ENCODE data around the gene ATXN2.
"Not testable (repeated sequence)": the region's sequence is repeated elsewhere in the genome, so short reads cannot be mapped to it uniquely, and the experiment has no call there.

ATXN2 gene

DNA sequence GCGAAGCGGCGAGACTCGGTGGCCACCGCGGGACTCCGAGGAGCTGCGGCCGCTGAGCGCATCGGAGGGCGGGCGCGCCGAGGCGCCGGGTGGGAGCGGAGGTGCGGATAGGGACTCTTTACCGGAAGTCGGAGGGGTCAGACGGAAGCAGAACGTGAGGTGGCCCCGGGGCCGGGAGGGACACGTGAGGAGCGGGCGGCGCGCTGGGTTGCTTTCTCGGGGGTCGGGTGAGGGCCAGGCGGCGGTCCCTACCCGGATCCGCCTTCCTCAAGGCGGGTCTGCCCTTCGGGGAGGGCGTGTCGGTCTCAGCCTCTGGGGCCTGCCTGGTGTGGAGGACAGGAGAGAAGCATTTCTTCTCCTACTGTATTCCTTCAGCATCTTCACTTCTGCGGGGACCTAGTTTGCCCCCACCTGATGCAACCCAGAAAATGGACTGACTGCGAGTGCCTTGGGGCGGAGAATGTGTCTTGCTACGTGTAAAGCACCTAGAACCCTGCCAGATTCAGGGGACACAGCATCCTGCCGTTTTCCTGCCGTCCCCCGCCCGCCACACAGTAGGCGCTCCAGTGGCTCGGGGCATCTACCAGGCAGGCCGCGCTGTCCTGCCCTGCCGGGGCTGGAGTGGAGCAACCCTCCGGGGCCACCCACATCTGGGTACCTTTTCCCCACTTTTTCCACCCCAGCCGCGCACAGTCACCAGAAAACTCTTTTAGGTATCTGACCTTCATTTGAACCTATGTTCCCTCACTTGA lies 514 bp upstream of the ATXN2 start:
- DNase-seq: peak in 55 of 56 donors; percentile 22 to 94 (median 81)

DNA sequence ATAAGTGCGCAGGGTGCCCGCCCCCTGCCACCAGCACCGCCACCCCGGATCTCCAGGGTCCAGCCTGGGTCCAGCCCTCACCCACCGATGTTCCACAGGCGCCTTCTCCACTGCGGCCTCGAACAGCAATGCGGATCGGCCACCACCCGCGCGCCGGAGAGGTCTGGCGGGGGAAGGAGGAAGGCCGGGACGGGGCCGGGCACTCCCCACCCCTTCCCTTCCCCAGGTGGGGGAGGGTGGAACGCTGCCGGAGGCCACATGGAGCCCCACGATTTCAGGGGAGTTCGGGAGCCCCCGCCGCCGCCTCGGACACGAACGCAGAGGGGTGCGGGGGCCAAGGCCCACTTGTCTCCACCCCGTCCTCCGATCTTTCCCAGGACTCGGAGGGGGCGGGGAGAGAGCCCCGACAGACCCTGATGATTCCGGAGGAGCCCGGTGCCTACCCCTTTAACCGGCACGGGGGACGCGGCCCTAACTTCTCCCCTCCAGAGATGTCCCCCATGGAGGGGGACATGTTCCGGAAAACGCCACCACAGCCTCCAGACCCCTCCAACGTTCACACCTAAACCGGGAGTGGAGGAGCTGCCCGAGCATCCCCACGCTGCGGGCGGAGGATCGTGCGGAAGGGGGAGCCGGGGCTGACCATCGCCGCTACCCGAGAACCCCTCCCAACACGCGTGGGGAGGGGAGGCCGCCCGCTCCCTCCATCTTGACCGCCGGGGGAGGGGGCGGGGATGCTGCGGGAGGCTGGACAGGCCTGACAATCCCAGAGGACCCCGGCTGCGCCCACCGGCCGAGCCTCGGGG lies 1.1 kb downstream of the ATXN2 start:
- peak in 51 of 56 donors; percentile 5 to 77 (median 48) for DNase-seq

DNA sequence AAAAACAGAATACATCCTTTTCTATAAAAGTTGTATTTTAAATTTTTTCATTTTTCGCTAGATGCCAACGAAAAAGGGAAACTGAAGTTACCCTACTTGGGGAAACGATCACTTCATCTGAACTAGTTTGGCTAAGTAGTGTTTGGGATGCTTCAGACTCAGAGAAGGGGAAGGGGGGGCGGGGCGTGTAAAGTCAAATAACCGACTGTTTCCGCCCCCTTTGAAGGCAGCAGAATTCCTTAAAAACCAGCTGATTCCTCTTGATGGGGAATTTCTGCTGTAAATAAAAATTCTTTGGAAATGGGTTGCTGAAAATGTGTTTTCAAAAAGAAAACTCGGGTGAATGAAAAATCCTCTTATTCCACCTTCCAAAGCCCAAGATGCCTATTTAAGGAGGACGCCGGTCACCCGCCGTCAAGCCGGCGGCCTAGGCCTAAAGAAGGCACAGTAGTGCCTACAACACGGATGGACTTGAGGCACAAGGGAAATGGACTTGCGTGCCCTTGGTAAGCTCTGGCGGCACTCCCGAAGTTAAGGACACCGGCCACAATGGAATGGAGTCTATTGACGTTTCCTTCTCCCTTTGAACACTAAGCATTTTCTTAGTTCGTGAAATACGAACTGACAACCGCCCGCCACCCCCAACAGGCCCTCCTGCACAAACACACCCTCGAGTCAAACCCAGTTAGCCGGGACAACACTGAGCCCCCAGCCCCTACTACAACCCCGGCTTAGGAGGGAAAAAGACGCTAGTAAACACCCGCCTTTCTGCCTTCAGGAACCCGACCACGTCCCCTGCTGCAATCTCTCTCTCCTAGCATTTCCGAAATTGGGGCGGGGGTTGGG lies 1.9 kb downstream of the ATXN2 start:
- DNase-seq: peak in 44 of 56 donors; percentile 4 to 65 (median 32)

GRCh38 chr12:111595341-111595835 lies 3.7 kb downstream of the ATXN2 start:
- not testable (repeated sequence) for DNase-seq

- not testable (repeated sequence) for DNase-seq
Observed at GRCh38 chr12:111591399-111592010, 7.6 kb downstream of the ATXN2 start.

DNA sequence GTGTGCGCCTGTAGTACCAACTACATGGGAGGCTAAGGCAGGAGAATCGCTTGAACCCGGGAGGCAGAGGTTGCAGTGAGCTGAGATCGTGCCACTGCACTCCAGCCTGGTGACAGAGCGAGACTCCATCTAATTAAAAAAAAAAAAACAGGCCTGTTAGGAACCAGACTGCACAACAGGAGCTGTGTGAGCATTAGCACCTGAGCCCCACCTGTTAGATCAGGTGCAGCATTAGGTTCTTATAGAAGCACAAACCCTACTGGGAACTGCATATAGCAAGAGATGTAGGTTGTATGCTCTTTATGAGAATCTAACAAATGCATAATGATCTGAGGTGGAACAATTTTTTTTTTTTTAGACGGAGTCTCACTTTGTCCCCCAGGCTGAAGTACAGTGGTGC lies 8.6 kb downstream of the ATXN2 start:
- no peak for DNase-seq

GRCh38 chr12:111589601-111590000 lies 9.5 kb downstream of the ATXN2 start:
- DNase-seq: no peak

DNA sequence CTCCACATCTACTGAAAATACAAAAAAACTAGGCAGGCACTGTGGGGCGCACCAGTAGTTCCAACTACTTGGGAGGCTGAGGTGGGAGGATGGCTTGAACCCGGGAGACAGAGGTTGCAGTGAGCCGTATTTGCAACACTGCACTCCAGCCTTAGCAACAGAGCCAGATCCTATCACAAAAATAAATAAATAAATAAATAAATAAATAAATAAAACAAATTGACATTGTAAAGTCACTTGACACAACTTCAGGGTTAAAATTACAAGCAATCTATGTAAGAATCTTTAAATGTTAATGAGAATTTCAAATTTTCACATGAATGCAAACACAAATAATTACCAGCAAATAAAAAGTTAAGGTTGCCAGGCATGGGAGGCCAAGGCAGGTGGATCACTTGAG lies 11.1 kb downstream of the ATXN2 start:
- DNase-seq: no peak

GRCh38 chr12:111586986-111587385 lies 12.1 kb downstream of the ATXN2 start:
- no peak for DNase-seq

DNA sequence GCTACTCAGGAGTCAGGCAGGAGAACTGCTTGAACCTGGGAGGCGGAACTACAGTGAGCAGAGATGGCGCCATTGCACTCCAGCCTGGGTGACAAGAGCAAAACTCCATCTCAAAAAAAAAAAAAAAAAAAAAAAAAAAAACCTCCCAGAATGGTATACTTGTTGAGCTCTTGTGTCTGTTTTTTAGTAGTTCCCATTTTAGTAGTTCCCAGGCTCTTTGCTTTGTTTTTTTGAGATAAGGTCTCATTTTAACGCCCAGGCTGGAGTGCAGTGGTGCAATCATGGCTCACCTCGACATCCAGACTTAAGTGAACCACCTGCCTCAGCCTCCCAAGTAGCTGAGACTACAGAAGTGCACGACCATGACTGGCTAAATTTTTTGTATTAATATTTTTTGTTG lies 13.4 kb downstream of the ATXN2 start:
- no peak for DNase-seq

DNA sequence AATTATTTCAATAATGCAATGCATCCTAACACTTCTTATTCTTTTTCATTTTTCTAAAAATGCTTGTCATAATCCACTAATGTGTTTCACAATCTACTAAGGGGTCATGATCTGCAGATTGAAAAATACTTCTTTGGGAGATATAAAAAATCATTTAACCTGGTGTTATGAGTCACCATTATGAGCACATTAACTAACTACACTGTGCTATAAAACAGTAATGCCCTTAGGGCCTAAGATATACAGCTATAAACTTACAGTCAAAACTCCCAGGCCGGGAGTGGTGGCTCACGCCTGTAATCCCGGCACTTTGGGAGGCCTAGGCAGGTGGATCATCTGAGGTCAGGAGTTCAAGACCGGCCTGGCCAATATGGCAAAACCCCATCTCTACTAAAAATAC lies 14.2 kb downstream of the ATXN2 start:
- DNase-seq: no peak

DNA sequence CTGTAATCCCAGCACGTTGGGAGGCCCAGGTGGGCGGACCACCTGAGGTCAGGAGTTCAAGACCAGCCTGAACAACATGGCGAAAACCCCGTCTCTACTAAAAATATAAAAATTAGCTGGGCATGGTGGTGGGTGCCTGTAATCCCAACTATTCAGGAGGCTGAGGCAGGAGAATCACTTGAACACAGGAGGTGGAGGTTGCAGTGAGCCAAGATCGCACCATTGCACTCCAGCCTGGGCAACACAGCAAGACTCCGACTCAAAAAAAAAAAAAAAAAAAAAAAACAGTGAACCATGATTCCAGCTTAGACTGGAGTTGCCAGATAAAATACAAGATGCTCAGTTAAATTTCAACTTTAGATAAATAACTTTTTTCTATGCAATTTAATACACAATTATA lies 15.6 kb downstream of the ATXN2 start:
- DNase-seq: not testable (repeated sequence)

- DNase-seq: no peak
Observed at GRCh38 chr12:111582133-111582747, 16.9 kb downstream of the ATXN2 start.

- DNase-seq: no peak
Observed at GRCh38 chr12:111581434-111582132, 17.5 kb downstream of the ATXN2 start.

DNA sequence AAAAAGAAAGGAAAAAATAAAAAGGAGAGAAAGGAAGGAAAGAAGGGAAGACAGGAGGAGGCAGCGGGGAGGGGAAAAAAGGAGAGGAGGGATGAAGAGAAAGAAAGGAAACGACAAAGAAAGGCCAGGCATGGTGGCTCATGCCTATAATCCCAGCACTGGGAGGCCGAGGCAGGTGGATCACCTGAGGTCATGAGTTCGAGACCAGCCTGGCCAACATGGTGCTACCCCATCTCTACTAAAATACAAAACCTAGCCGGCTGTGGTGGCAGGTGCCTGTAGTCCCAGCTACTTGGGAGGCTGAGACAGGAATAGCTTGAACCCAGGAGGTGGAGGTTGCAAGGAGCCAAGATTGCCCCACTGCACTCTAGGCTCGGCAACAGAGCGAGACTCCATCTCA lies 18.4 kb downstream of the ATXN2 start:
- DNase-seq: no peak

DNA sequence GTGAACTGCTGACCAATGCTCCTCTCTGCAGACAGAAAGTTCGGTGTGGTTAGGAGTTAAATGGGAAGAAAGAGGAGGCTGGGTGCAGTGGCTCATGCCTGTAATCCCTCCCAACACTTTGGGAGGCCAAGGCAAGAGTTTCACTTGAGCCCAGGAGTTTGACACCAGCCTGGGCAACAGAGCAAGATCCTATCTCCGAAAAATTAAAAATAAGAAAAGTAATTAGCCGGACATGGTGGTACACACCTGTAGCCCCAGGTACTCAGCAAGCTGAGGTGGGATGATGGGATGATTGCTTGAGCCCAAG lies 19.0 kb downstream of the ATXN2 start:
- DNase-seq: no peak

GRCh38 chr12:111578971-111579340 lies 20.2 kb downstream of the ATXN2 start:
- DNase-seq: no peak

DNA sequence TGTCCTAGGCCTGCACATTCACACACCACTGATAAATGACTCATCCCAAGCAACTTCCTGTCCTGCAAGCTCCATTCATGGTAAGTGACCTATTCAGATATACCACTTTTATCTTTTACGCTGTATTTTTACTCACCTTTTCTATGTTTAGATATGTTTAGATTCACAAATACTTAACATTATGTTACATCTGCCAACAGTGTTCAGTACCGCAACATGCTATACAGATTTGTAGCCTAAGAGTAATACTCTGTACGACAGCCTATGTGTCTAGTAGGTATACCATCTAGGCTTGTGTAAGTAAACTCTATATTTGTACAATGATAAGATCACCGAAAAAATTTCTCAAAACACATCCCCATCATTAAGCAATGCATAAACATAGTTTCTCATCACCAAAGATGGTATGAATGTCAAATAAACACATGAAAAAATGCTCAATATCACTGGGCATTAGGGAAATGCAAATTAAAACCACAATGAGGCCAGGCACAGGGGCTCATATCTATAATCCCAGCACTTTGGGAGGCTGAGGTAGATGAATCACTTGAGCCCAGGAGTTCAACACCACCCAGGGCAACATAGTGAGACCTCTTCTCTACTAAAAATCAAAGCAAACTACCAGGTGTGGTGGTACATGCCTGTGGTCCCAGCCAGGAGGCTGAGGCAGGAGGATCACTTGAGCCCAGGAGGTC lies 20.7 kb downstream of the ATXN2 start:
- no peak for DNase-seq

DNA sequence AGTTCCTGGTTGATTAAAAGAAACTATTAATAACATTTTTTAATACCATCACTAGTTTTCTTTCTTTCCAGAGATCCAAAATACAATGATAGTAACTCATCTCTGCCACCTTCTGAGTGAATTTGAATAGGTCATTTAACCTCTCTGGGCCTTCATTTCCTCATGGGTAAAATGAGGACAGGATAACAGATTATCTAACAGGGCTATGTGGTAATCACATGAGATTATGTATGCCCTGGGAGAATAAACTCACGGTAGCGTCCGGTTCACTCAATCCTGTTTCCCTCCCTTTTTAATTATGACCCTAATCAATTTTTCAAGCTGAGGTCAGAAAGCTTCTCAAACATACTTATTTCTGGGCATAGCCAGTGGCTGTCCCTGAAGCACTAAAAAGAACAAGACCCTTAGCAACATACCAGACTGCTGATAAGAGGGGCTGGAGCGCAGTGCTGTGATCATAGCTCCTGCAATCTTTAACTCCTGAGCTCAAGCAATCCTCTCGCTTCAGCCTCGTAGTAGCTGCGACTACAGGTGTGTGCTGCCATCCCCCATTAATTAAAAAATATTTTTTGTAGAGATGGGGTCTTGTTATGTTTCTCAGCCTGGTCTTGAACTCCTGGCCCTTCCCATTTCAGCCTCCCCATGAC lies 24.2 kb downstream of the ATXN2 start:
- DNase-seq: no peak
